K562 (cell line): Measurements from ENCODE around the gene XRCC5. TPM values are rescaled to one million over a fixed set of nuclear protein-coding genes. Genes with fewer than 3 reads are reported as not detected.

ENCODE experiments used
- NFXL1 ChIP-seq: fragments of 450-650 bp; formaldehyde crosslinking; IDR thresholded peaks from 2 replicates; pipeline ENCODE4 v1.4.0; 2021; ENCODE audit warnings: mild to moderate bottlenecking
- RFX7 ChIP-seq: fragments of 250-450 bp; sonication (Bioruptor Pico); IDR thresholded peaks from 2 replicates; pipeline ENCODE4 v1.5.1; 2021; ENCODE audit warnings: mild to moderate bottlenecking
- STAG1 ChIP-seq: sonication (generic); formaldehyde crosslinking; IDR thresholded peaks from 2 replicates; pipeline ENCODE4 v1.5.0; 2020; ENCODE audit warnings: missing genetic modification reagents, borderline replicate concordance
- STAT5A ChIP-seq: IDR thresholded peaks from 2 replicates; pipeline ENCODE4 v1.6.1; 2012; ENCODE audit warnings: low read length, inconsistent platforms, borderline replicate concordance
- ZNF24 ChIP-seq: fragments of 450-650 bp; IDR thresholded peaks from 2 replicates; pipeline ENCODE4 v1.6.1; 2016
- ZNF407 ChIP-seq: fragments of 450-650 bp; IDR thresholded peaks from 2 replicates; pipeline ENCODE4 v1.6.1; 2016; ENCODE audit warnings: low read depth
- polyA plus RNA-seq, 8 experiments: library from polyadenylated mRNA; depleted of rRNA in 4 of 8; stranded (reverse) in 5 of 8; unstranded in 3 of 8; fragments of >200 nt; fragmentation: Nextera tagmentation in 2 of 8; fragmentation: Illumina TruSeq in 1 of 8; extraction: Ambion mirVana in 2 of 8; extraction: Trizol in 1 of 8; gene quantifications; 2 replicates each; pipeline versions ENCODE4 v1.2.1 to v1.2.3, GENCODE V29; 2011 to 2014; ENCODE audit warnings: inconsistent platforms in 1 of 8, missing spikeins in 1 of 8
- total RNA-seq, 7 experiments: library from RNA; depleted of rRNA in 6 of 7; stranded (reverse); fragments of >200 nt in 6 of 7; fragmentation: Illumina TruSeq in 2 of 7; extraction: Trizol in 2 of 7; gene quantifications; 2 replicates each; pipeline versions ENCODE4 v1.2.1 to v1.2.3, GENCODE V29; 2011 to 2021; ENCODE audit warnings: low replicate concordance in 1 of 7
- TF ChIP-seq, protein P1 (sequence below): fragments of 250-450 bp; sonication (Bioruptor Pico); IDR thresholded peaks from 2 replicates; pipeline ENCODE4 v1.8.0; 2022; ENCODE audit warnings: inconsistent platforms, mild to moderate bottlenecking, moderate library complexity, borderline replicate concordance
- TF ChIP-seq, protein P2 (sequence below): fragments of 450-650 bp; IDR thresholded peaks from one replicate; pipeline ENCODE4 v1.6.1; 2018; ENCODE audit warnings: mild to moderate bottlenecking, moderate library complexity; ENCODE audit not compliant: partially characterized antibody

XRCC5 gene
- total and polyA plus RNA-seq, 9 of the 15 experiments (the other 6 are each of a cell fraction or from before 2014, with no cell fraction given): 168 to 551 (median 297) TPM

DNA sequence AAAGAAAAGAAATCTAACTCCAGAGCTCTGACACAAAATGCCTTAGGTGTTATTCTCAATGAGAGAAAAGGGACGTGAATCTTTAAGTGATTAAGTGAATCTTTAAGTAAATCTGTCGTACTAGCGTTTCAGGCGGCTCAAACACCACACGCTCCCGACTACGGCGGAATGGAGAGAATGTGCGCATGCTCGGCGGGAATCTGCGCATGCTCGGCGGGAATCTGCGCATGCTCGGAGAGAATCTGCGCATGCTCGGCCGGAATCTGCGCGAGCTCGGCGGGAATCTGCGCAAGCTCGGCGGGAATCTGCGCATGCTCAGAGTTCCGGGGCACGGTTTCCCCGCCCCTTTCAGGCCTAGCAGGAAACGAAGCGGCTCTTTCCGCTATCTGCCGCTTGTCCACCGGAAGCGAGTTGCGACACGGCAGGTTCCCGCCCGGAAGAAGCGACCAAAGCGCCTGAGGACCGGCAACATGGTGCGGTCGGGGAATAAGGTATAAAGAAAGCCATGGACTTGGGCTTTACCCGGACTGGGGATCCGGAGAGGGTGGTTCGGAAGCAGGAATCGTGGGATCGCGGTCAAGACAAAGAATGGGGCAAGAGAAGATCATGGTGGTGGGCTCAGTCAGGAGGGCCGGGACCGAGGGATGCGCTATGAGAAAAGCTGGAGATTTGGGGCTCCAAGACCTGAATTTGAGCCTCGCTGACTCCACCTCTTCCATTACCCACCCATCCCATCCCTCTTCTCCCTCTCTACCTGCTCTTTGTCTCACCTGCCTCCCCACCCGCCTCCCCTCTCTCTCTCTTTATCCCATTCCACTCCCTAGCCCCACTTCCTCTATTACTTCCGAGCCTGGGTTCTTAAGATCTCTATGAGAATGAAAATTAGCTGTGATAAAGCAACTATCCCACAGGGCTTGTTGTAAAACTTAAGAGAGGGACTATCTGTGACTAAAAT is at the start of gene XRCC5 (continued):
- TF ChIP-seq, protein P1, sequence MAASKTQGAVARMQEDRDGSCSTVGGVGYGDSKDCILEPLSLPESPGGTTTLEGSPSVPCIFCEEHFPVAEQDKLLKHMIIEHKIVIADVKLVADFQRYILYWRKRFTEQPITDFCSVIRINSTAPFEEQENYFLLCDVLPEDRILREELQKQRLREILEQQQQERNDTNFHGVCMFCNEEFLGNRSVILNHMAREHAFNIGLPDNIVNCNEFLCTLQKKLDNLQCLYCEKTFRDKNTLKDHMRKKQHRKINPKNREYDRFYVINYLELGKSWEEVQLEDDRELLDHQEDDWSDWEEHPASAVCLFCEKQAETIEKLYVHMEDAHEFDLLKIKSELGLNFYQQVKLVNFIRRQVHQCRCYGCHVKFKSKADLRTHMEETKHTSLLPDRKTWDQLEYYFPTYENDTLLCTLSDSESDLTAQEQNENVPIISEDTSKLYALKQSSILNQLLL (CRISPR knock-in tag): no peak
- TF ChIP-seq ZNF407 (no peak), STAT5A (no peak), NFXL1 (CRISPR knock-in tag) (no peak), RFX7 (CRISPR knock-in tag) (no peak), ZNF24 (peak; percentile 95), STAG1 (no peak)
- TF ChIP-seq, protein P2, sequence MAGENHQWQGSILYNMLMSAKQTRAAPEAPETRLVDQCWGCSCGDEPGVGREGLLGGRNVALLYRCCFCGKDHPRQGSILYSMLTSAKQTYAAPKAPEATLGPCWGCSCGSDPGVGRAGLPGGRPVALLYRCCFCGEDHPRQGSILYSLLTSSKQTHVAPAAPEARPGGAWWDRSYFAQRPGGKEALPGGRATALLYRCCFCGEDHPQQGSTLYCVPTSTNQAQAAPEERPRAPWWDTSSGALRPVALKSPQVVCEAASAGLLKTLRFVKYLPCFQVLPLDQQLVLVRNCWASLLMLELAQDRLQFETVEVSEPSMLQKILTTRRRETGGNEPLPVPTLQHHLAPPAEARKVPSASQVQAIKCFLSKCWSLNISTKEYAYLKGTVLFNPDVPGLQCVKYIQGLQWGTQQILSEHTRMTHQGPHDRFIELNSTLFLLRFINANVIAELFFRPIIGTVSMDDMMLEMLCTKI: no peak
- TF ChIP-seq, all 486 proteins: peak for 90
